ENCODE results near the gene NIPA2.

DNA sequence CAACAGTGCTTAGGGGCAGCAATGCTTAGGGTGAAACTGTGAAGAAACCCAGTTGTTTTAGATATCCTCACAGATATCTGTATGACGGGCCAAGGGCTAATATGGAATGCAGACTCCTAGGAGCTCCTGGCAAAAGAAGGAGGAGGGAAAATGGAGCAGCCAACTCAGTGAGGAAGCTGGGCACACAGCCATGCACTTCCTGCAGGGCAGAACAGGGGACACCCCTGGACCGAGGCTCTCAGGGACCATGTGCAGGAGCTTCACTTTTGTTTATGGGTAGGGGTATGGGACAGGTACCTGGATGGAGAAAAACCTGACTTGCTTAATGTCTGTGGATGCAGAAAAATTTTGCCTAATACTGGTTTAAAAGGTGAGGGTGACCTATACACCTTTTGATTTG is 31.8 kb upstream of the NIPA2 start:
- TF ChIP-seq, protein P1, sequence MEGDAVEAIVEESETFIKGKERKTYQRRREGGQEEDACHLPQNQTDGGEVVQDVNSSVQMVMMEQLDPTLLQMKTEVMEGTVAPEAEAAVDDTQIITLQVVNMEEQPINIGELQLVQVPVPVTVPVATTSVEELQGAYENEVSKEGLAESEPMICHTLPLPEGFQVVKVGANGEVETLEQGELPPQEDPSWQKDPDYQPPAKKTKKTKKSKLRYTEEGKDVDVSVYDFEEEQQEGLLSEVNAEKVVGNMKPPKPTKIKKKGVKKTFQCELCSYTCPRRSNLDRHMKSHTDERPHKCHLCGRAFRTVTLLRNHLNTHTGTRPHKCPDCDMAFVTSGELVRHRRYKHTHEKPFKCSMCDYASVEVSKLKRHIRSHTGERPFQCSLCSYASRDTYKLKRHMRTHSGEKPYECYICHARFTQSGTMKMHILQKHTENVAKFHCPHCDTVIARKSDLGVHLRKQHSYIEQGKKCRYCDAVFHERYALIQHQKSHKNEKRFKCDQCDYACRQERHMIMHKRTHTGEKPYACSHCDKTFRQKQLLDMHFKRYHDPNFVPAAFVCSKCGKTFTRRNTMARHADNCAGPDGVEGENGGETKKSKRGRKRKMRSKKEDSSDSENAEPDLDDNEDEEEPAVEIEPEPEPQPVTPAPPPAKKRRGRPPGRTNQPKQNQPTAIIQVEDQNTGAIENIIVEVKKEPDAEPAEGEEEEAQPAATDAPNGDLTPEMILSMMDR (IDR thresholded peaks at IDR 0.05): no peak
- no peak for TF ChIP-seq EP300 (IDR thresholded peaks at IDR 0.05)
- no peak for TF ChIP-seq POLR2A (IDR thresholded peaks at IDR 0.05; ENCODE audit: low read depth)
